Gastrocnemius medialis (tissue), 4 donors: ENCODE results near the gene GPC6. TPM values are rescaled to one million over a fixed set of nuclear protein-coding genes. Genes with fewer than 3 reads are reported as not detected.

ENCODE experiments used
- ATAC-seq, 2 donors: fragments of 150-250 bp; one replicate each; pipeline ENCODE4 v1.9.1; 2016
- DNase-seq, 2 donors: peaks; one replicate each; pipeline ENCODE4 v3.0.0-alpha.2; 2019
- H3K27ac ChIP-seq, 4 donors: fragments of 200-600 bp; sonication (generic); 1 replicate in 1 of 4; 2 replicates in 3 of 4; pipeline ENCODE4 v1.5.1; 2016 to 2018; ENCODE audit warnings: mild to moderate bottlenecking in 2 of 4, moderate library complexity in 1 of 4
- H3K27me3 ChIP-seq, 3 donors: fragments of 200-600 bp; sonication (generic) in 2 of 3; 1 replicate in 1 of 3; 2 replicates in 2 of 3; pipeline versions ENCODE4 v1.5.1 to v1.6.0; 2016 to 2019; ENCODE audit warnings: mild to moderate bottlenecking in 1 of 3, moderate library complexity in 1 of 3
- H3K36me3 ChIP-seq, 2 donors: fragments of 200-600 bp; sonication (generic) in 1 of 2; one replicate each; pipeline ENCODE4 v1.5.1; 2017 to 2018
- H3K4me1 ChIP-seq, 2 donors: fragments of 200-600 bp; sonication (generic) in 1 of 2; one replicate each; pipeline ENCODE4 v1.5.1; 2016 to 2017; ENCODE audit warnings: mild to moderate bottlenecking in 2 of 2
- H3K4me3 ChIP-seq, 4 donors: fragments of 200-600 bp; sonication (generic) in 3 of 4; 1 replicate in 1 of 4; 2 replicates in 3 of 4; pipeline ENCODE4 v1.5.1; 2016 to 2019; ENCODE audit warnings: mild to moderate bottlenecking in 2 of 4
- H3K9me3 ChIP-seq, 3 donors: fragments of 200-600 bp; sonication (generic) in 2 of 3; 1 replicate in 1 of 3; 2 replicates in 2 of 3; pipeline ENCODE4 v1.5.1; 2016 to 2019
- CTCF ChIP-seq, 5 experiments: fragments of 450-650 bp in 3 of 5; fragments of 200-600 bp in 2 of 5; sonication (generic) in 2 of 5; IDR thresholded peaks in 4 of 5; conservative IDR thresholded peaks in 1 of 5; 1 replicate in 4 of 5; 2 replicates in 1 of 5; pipeline ENCODE4 v1.5.1; 2016 to 2019; ENCODE audit warnings: antibody characterized with exemption in 5 of 5, mild to moderate bottlenecking in 3 of 5, moderate library complexity in 3 of 5
- POLR2A ChIP-seq, 2 donors: fragments of 450-650 bp; IDR thresholded peaks; one replicate each; pipeline ENCODE4 v1.6.1; 2017; ENCODE audit warnings: antibody characterized with exemption in 2 of 2, mild to moderate bottlenecking in 2 of 2, moderate library complexity in 2 of 2
- in situ Hi-C, 4 donors: fragments of 200-750 bp; cut with MboI; loops; one replicate each; pipeline versions ENCODE4 v1.15.0 to v1.8.0; 2017; ENCODE audit warnings: low sequenced_read_pairs in 4 of 4
- intact Hi-C: fragments of 100-400 bp; cut with DNase I; formaldehyde crosslinking; loops from one replicate; pipeline ENCODE4 v1.15.1; 2023; ENCODE audit warnings: low total_unique reads
- total RNA-seq, 4 donors: library from RNA; depleted of rRNA; stranded (reverse); fragments of >200 nt; gene quantifications; one replicate each; pipeline versions ENCODE4 v1.1.0 to v1.2.3, GENCODE V29; 2016

The GPC6 gene
- total RNA-seq, 4 donors from 2014 or later = 0.47 to 0.88 (median 0.59) TPM

GRCh38 chr13:94056362-94056990 lies 829.9 kb downstream of the GPC6 start:
- ATAC-seq (no peak), DNase-seq (no peak)
- Histone ChIP-seq H3K27ac (no peak overlapping the region), H3K9me3 (no peaks in the 10 kb centered on the region), H3K4me1 (no peaks in the 10 kb centered on the region), H3K4me3 (no peak overlapping the region), H3K27me3 (no peaks in the 10 kb centered on the region), H3K36me3 (no peaks in the 10 kb centered on the region)
- intact Hi-C loops (no loop called here), in situ Hi-C loops (no loop called here)
- TF ChIP-seq POLR2A (IDR thresholded peaks at IDR 0.05) (no peak), CTCF (IDR thresholded peaks at IDR 0.05 in 4 of 5, conservative IDR thresholded peaks at IDR 0.05 in 1 of 5) (no peak)

GRCh38 chr13:94057618-94058186 lies 831.1 kb downstream of the GPC6 start:
- intact Hi-C loops (no loop called here), in situ Hi-C loops (no loop called here)
- H3K27ac ChIP-seq = no peak overlapping the region
- DNase-seq (no peak), ATAC-seq (no peak)
- no peak overlapping the region for H3K4me3 ChIP-seq
- no peaks in the 10 kb centered on the region for H3K27me3 ChIP-seq
- H3K9me3 ChIP-seq = no peaks in the 10 kb centered on the region
- H3K36me3 ChIP-seq = no peaks in the 10 kb centered on the region
- no peaks in the 10 kb centered on the region for H3K4me1 ChIP-seq
- TF ChIP-seq CTCF (IDR thresholded peaks at IDR 0.05 in 4 of 5, conservative IDR thresholded peaks at IDR 0.05 in 1 of 5) (no peak), POLR2A (IDR thresholded peaks at IDR 0.05) (no peak)

- Histone ChIP-seq H3K36me3 (no peaks in the 10 kb centered on the region), H3K9me3 (no peaks in the 10 kb centered on the region), H3K27ac (no peak overlapping the region), H3K4me1 (no peaks in the 10 kb centered on the region), H3K27me3 (no peaks in the 10 kb centered on the region), H3K4me3 (no peak overlapping the region)
- intact Hi-C loops = no loop called here
- ATAC-seq (no peak), DNase-seq (no peak)
- no peak for TF ChIP-seq POLR2A (IDR thresholded peaks at IDR 0.05)
- TF ChIP-seq CTCF (IDR thresholded peaks at IDR 0.05 in 4 of 5, conservative IDR thresholded peaks at IDR 0.05 in 1 of 5) = no peak
- in situ Hi-C loops = no loop called here
Measured at GRCh38 chr13:94058821-94059360, 832.3 kb downstream of the GPC6 start.

- H3K4me3 ChIP-seq = no peak overlapping the region
- H3K36me3 ChIP-seq = no peaks in the 10 kb centered on the region
- intact Hi-C loops (no loop called here), in situ Hi-C loops (no loop called here)
- TF ChIP-seq CTCF (IDR thresholded peaks at IDR 0.05 in 4 of 5, conservative IDR thresholded peaks at IDR 0.05 in 1 of 5) (no peak), POLR2A (IDR thresholded peaks at IDR 0.05) (no peak)
- no peak overlapping the region for H3K27ac ChIP-seq
- no peak for ATAC-seq
- H3K9me3 ChIP-seq = no peaks in the 10 kb centered on the region
- H3K27me3 ChIP-seq = no peaks in the 10 kb centered on the region
- H3K4me1 ChIP-seq = no peaks in the 10 kb centered on the region
- DNase-seq = no peak
Measured at GRCh38 chr13:94061301-94061700, 834.7 kb downstream of the GPC6 start.
